Dendritic cell treated with granulocyte-macrophage colony-stimulating factor and Interleukin-4, amounts not matched to agents 40 ng/mL and 50 ng/mL, for 4 days (primary cell): ENCODE results near the gene ZNF672.
"Not testable (repeated sequence)": the region's sequence is repeated elsewhere in the genome, so short reads cannot be mapped to it uniquely, and the experiment has no call there.

Source experiments
- H3K27ac Mint-ChIP-seq: one replicate; pipeline ENCODE4 v1.8.0; 2022; ENCODE audit warnings: mild to moderate bottlenecking, mixed read lengths
- H3K27me3 Mint-ChIP-seq: one replicate; pipeline ENCODE4 v1.8.0; 2022; ENCODE audit warnings: mild to moderate bottlenecking, mixed read lengths
- H3K36me3 Mint-ChIP-seq: one replicate; pipeline ENCODE4 v1.8.0; 2022; ENCODE audit warnings: low read depth, mixed read lengths
- H3K4me1 Mint-ChIP-seq: one replicate; pipeline ENCODE4 v1.8.0; 2022; ENCODE audit warnings: low read depth, mixed read lengths
- H3K4me3 Mint-ChIP-seq: one replicate; pipeline ENCODE4 v1.8.0; 2022; ENCODE audit warnings: mild to moderate bottlenecking, moderate library complexity, mixed read lengths
- H3K9me3 Mint-ChIP-seq: one replicate; pipeline ENCODE4 v1.8.0; 2022; ENCODE audit warnings: mixed read lengths
- intact Hi-C: fragments of 100-400 bp; cut with micrococcal nuclease; formaldehyde crosslinking; loops from one replicate; pipeline ENCODE4 v1.15.0; 2022

Gene ZNF672

GRCh38 chr1:248885646-248886045 is 47.6 kb downstream of the ZNF672 start:
- intact Hi-C loops: no loop called here
- H3K36me3 Mint-ChIP-seq: no peaks in the 10 kb centered on the region

GRCh38 chr1:248886237-248886895 is 48.3 kb downstream of the ZNF672 start:
- Mint-ChIP-seq H3K4me1 (peaks cover 5% of the 10 kb centered on the region), H3K4me3 (no peak overlapping the region), H3K36me3 (no peaks in the 10 kb centered on the region), H3K27me3 (no peaks in the 10 kb centered on the region), H3K27ac (no peak overlapping the region), H3K9me3 (no peaks in the 10 kb centered on the region)
- intact Hi-C loops: no loop called here

More at GRCh38 chr1:248885646-248886045, 47.6 kb downstream of the ZNF672 start:
- H3K27ac Mint-ChIP-seq: no peak overlapping the region
- no peak overlapping the region for H3K4me3 Mint-ChIP-seq
- H3K9me3 Mint-ChIP-seq: no peaks in the 10 kb centered on the region
- H3K4me1 Mint-ChIP-seq: peaks cover 5% of the 10 kb centered on the region
- no peaks in the 10 kb centered on the region for H3K27me3 Mint-ChIP-seq

- H3K36me3 Mint-ChIP-seq, H3K4me3 Mint-ChIP-seq, H3K9me3 Mint-ChIP-seq, H3K27me3 Mint-ChIP-seq, intact Hi-C loops, H3K27ac Mint-ChIP-seq, H3K4me1 Mint-ChIP-seq: not testable (repeated sequence)
These were observed 51.9 kb downstream of the ZNF672 start for GRCh38 chr1:248889914-248890243.

GRCh38 chr1:248890549-248891498 is 52.8 kb downstream of the ZNF672 start:
- Mint-ChIP-seq H3K27ac (no peak overlapping the region), H3K4me1 (peaks cover 5% of the 10 kb centered on the region), H3K36me3 (no peaks in the 10 kb centered on the region), H3K9me3 (no peaks in the 10 kb centered on the region), H3K27me3 (peaks cover 2% of the 10 kb centered on the region), H3K4me3 (no peak overlapping the region)
- intact Hi-C loops: no loop called here

GRCh38 chr1:248891758-248892157 is 53.7 kb downstream of the ZNF672 start:
- Mint-ChIP-seq H3K27me3 (peaks cover 2% of the 10 kb centered on the region), H3K9me3 (no peaks in the 10 kb centered on the region), H3K27ac (no peak overlapping the region), H3K4me1 (peaks cover 5% of the 10 kb centered on the region), H3K36me3 (no peaks in the 10 kb centered on the region), H3K4me3 (no peak overlapping the region)
- intact Hi-C loops: no loop called here

GRCh38 chr1:248892590-248892989 is 54.6 kb downstream of the ZNF672 start:
- intact Hi-C loops: no loop called here
- Mint-ChIP-seq H3K4me1 (peaks cover 5% of the 10 kb centered on the region), H3K27me3 (peaks cover 2% of the 10 kb centered on the region), H3K4me3 (no peak overlapping the region), H3K27ac (no peak overlapping the region), H3K36me3 (no peaks in the 10 kb centered on the region), H3K9me3 (no peaks in the 10 kb centered on the region)

- Mint-ChIP-seq H3K4me1 (no peaks in the 10 kb centered on the region), H3K27me3 (peaks cover 12% of the 10 kb centered on the region), H3K36me3 (no peaks in the 10 kb centered on the region), H3K27ac (no peak overlapping the region), H3K4me3 (no peak overlapping the region), H3K9me3 (no peaks in the 10 kb centered on the region)
- intact Hi-C loops: no loop called here
These were observed 56.8 kb downstream of the ZNF672 start for GRCh38 chr1:248894837-248895236.

- H3K27me3 Mint-ChIP-seq: peaks cover 12% of the 10 kb centered on the region
- intact Hi-C loops: no loop called here
- no peaks in the 10 kb centered on the region for H3K9me3 Mint-ChIP-seq
- no peak overlapping the region for H3K27ac Mint-ChIP-seq
- H3K4me3 Mint-ChIP-seq: no peak overlapping the region
- H3K4me1 Mint-ChIP-seq: no peaks in the 10 kb centered on the region
- no peaks in the 10 kb centered on the region for H3K36me3 Mint-ChIP-seq
These were observed 59.7 kb downstream of the ZNF672 start for GRCh38 chr1:248897412-248898337.
